DMS153 treated with DMSO at 0.1 percent for 48 hours (cell line): ENCODE measurements around the gene MYO16.

Experiments
- DNase-seq: peaks from one replicate; lab custom pipeline; 2025; ENCODE audit not compliant: unreplicated experiment; lab: John Stamatoyannopoulos, UW

The MYO16 gene

DNA sequence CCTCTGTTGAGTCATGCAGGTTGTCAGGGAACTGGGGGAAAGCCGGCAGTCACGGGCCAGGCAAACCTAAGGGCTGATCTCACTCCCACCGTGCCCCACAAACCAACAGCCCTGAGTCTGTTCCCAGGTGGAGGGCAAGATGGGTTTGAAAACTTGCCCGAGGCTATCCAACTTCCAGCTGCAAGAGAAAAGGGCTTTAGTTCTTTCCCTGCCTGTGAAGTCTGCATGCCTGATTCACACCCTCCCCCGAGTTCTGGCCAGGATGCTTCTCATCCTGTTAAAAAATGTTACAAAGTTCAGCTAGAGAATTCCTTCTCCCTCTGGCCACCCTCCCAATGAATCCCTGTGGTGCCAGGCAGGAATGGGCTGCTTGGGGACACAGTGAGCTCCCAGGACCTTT is 33.1 kb downstream of the MYO16 start:
- DNase-seq = no peak

DNA sequence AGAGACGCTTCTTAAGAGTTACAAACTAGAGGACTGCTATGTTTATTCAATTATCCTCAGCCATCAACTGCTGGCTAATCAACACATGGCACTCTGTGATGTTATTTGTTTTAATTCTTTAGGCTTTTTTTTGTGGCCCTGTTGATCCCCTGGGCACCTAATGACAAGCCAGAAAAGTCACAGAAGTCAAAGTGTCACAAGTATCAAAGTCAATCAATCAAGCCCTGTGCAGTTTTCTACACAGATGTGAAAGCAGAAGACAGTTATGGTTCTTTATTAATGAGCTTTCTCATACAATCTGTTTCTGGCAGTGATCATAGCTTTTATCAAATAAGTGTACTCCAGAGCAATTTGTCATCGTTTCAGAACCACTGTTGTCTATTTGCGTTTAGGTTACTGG is 34.3 kb downstream of the MYO16 start:
- no peak for DNase-seq

DNA sequence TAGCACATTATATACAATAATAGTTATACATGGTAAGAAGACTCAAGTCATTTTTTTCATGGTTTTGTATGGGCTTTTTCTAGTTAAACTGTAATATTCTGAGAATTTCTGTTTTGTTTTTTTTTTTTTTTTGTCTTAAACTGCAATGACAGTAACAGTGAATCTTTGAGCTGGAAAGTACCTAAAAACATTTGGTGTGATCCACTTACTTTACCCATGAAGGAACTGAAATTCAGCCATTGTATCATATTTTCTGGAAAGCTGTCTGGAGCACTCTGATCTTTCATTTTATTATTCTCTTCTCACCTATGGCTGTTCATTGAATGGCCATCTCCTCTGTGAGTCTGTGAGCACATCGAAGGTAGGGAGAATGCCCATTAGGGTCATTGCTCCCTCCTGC is 37.8 kb downstream of the MYO16 start:
- DNase-seq = no peak

DNA sequence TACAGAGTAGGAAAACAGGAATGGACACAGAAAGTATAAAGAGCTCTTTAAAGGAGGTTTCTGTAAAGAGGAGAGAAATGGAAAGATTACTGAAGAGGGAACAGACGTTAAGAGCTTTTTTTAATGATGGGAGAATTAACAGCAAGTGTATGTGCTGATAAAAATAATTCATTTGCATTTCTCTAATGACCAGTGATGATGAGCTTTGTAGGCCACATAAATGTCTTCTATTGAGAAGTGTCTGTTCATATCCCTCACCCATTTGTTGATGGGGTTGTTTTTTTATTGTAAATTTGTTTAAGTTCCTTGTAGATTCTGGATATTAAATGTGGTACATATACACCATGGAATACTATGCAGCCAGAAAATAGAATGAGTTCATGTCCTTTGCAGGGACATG is 40.0 kb downstream of the MYO16 start:
- no peak for DNase-seq

DNA sequence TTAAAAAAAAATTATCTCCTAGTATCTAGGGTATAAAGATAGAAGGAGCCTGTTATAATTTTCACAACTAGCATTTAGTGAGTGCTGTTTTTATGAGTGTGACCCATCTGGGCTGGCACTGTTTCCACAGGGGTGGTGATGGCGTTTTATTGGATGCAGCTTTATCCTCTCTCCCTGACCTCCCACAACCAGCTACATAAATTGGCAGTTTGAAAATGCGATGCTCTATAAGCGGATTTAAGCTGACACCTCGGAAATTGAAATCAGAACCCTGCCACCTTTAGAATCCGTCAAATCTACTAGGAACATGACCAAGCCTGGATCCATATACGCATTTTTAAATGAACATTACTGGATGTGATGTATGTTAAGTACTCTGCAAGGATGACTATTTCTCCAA is 44.9 kb downstream of the MYO16 start:
- DNase-seq = no peak

DNA sequence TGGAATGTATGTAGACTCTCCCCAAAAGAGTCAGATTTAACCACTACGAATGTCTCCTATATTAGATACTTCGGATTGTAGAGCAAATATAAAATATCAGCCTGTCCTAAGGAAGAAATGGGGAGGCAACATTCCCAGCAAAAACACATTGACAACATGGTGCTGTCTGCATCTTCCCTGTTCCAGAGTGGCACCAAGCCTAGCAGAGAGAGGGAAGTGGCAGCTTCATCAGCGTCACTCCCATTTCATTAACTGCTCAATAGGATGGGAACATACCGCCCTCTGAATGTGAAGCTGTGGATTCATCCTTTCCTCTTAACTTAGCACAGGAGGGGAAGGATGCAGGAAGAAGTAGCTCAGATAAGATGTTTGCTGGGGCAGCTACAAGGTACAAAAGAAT is 45.4 kb downstream of the MYO16 start:
- DNase-seq = no peak

DNA sequence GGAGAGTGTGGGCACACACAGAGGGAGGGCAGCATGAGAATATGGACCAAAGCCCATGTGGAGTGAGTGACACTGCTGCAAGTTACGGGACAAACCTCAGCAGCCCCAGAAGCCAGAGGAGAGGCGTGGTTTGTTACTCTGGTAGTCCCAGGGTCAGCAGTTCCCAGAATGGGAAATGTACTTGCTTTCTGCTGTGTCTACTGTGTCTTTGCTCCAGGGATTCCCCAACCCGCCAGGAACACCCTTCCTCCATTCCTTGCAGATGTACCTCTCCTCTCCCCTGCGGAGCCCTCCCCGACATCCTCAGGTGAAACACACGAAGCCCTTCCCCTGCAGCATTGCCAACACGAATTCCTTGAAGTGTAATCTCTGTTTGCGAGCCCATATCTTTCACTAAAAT is 47.2 kb downstream of the MYO16 start:
- DNase-seq = no peak

DNA sequence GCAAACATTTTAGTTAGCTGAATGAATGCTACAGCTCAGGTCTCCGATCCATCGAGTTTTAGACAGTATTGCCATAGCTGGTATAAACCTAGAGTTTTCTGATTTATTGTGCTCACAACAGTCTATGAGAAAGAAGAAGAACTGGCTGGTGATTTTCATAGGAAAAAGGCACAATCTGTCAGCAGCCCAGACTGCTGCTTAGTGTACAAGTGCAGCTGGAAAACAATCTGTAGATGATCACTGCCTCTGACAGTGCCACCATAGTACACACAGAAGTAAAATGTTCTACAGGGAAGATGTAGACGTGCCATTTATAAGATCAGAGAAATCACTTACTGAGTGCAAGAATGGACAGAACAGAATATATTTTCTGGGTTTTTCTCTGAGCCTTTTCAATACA is 48.4 kb downstream of the MYO16 start:
- DNase-seq = no peak

DNA sequence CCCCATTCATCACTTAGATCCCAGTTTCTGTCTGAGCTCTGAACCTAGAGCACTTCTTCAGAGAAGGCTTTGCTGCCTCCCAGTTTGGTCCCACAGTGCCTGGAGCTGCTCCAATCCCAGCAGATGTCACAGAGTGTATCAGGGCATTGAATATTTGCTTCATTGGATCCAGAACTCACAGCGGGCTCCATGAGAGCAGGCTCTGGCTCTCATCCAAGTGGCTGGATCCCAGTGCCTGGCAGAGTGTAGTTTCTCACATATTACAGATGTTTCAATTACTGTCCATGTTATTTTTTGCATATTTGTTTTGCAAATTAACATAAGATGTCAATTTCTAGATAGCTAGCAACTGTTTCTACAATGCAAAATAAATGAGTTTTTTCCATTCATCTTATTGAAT is 50.6 kb downstream of the MYO16 start:
- DNase-seq = no peak

DNA sequence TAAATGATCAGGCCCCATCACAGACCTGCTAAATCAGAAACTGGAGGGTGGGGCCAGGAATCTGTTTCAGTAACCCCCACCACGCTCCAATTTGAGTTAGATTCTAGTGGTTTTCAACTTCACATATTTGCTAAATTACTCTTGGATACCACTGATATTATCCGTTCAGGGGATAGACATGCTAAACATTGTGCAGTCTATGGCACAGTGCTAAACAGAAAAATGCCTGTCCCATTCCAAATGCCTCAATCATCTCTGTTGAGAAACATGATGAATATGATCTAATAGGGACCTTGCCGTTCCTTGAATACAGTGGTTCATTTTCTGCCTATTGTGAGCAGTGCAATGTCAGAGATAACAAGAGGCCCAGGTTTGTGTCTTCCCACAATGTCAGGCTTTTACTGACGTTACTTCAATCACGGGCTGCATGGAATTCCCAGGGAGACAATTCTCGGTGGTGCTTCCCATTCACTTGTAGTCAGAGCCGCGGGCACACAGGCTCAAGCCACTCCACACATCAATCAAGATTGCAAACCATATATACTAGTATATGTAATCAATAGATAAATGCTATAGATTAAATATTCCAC is 52.7 kb downstream of the MYO16 start:
- no peak for DNase-seq

DNA sequence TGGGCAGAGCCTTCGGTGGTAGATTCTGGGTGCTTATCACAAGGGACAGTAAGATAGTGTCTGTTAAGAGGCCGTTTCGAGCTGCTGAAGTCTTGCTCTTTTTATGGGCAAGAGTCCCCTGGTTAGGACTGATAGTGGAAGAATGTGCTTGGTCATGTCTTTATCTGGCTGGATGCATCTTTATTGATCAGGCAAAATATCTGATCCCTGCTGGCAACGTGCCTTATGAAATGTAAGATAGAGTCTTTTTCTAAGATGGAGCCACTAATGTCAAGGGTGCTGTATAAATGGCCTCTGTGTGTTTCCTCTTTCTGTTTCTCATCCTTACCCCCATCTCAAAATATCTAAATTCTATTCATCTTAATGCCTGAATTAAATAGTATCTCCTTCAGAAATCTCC is 53.3 kb downstream of the MYO16 start:
- no peak for DNase-seq

DNA sequence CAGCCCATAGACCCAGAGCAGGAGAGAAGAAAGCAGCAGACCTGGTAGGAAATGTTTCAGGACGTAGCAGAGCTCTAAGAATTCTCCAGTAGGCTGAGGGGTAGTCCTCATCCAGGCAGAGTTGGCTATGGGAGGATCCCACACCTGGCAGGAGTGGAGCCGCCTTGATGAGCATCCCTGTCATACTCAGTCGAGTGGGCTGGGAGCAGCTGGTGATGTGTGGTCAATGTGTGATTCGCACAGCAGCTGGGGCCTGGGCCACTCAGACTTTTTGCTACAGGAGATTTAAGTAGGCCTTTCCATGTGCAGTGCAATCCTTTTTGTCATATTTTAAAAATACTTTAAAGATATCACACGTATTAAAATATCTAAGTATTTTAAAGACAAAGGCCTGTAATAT is 56.6 kb downstream of the MYO16 start:
- no peak for DNase-seq

DNA sequence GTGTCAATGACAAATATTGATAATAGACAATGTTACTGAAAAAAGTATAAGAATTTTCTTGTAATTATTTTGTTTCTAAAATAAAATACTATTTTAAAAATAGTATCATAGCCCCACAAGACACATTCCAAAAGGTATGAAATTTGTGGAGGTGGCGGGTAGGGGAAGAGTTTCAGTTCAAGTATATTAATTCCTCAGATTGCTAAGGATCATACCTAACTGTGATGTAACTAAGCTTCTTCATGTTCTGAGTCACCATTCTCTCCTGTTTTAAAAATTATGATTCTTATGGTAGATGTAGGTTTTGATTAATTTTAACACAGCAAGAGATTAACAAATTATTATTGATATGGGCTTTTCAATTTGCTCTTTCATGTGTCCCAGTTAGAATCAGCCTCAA is 61.3 kb downstream of the MYO16 start:
- no peak for DNase-seq

DNA sequence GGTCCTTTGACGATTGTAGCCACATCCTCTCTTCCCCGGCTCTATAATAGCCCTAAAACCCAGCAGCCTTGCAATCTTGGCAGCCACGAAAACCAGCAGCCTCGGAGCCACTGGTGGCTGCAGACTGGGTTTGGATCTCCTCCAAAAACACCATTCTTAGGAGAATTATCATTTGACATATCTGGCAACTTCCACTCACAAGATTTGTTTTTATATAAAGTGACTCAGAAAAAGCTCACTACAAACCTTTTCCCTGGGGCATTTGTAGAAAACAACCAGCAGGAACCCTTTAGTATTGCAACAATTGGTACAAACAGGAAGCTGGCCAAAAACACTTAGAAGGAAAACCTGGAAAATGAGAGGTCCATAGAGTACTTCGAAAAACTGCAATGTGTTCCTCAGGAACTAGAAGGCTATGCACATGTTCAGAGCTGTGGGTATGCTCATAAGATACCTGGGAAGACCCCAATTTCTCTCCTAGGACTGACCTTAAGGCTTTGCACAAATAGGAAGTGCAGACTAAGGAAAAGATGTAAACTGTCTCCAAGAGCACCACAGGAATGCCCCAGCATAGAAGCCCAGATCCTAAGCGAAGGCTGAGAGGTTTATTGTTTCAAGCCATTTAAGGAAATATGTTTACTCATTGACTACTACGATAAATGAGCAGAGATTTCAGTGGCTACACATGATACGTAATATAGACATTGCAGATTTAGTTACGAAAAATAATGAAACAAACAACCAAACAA is 71.2 kb downstream of the MYO16 start:
- DNase-seq = no peak

DNA sequence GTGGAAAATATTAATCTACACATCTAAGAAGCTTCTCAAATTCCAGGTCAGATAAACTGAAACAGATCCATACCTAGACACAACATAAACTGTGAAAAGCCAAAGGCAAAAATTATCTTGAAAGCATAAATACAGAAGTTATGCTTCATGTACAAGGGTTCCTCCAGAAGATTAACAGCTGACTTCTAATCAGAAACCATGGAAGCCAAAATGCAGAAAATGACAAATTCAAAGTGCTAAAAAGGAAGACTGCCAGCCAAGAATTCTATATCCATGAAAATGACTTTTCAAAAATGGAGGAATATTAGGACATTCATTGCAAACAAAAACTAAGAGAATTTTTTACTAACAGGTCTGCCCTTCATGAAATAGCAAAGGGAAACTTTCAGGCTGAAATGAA is 72.8 kb downstream of the MYO16 start:
- no peak for DNase-seq

DNA sequence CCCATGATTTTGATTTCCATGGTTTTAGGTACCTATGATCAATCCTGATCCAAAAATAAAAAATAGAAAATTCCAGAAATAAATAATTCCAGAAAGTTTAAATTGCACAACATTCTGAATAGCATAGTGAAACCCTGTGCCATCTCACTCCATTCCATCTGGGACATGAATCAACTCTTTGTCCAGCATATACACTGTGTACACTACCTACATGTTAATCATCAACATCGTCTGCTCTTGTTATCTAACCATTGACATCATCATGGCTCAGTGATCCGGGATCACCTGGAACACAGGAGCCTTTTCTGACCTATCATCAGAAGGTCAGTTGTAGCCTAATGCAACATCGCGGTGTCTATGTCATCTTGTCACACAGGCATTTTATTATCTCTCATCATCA is 75.6 kb downstream of the MYO16 start:
- DNase-seq = no peak

DNA sequence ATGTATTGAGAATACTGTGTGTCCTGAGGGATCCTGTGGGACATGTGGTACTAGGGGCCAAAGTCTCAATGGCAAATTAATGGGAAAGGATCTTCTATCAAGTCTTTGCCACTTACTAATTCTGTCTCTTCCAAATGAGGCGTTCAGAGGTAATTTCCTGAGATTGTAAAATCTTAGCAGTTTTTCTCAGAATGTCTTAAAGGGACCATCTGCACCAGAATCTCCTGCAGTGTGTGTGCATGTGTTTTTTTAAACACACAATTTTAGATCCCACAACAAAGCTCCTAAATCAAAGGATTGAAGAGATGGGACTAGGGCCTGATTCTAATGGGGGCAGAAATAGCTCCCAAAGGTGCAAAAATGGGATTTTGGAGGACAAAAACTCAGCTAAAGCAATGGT is 78.2 kb downstream of the MYO16 start:
- no peak for DNase-seq

DNA sequence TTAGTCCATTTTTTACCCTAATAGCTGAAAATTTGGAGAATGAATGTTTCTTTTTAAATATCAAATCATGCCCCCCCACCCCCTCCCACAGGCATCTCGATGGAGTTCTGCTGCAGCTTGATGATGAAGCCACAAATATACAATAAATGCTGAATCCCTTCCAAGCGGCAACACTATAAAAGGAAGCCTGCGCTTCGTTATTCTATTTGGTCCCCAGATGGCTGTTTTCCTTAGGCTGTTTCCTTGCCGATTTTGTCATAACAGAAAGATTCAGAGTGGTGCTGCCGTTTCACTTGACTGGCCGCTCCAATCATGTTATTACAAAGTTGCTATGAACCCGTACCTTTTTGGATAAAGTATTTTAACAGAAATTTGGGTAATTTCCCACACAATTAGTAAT is 79.5 kb downstream of the MYO16 start:
- no peak for DNase-seq

DNA sequence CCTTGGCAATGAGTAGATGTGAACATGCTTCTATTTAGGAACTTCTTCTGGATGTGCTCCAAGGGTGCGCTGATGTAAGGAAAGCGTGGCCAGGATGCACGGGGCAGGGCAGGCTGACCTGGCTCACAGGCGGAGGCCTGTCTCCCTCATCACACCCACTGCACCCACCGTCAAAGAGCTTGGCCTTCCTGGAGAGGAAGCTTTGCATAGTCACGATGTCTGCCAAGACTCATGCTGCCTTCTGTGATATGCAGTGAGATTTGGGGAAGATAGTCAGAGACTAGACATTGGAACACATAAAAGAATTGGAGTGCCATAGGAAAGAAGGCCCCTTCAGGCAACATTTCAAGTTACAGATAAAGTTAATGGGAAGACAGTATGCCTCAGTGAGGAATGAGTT is 82.0 kb downstream of the MYO16 start:
- DNase-seq = no peak

DNA sequence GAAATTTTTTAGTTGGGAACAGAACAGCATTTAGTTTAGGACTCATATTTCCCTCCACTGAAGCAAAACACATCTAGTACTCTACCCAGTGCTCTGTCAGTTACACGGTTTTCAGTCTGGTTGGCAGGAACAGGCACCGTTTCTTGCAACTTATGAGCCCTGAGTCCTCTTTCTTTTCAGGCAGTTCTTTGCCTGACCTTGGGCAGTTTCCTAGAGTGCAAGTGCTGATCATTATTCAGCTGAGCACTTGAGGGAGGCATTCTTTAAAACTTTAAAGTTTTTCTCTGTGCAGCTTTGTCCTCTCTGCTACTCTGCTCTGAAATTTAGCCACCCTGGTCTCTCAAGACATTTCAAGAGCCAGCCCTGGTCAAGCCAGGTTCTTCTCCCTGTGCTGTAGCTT is 96.1 kb downstream of the MYO16 start:
- no peak for DNase-seq

DNA sequence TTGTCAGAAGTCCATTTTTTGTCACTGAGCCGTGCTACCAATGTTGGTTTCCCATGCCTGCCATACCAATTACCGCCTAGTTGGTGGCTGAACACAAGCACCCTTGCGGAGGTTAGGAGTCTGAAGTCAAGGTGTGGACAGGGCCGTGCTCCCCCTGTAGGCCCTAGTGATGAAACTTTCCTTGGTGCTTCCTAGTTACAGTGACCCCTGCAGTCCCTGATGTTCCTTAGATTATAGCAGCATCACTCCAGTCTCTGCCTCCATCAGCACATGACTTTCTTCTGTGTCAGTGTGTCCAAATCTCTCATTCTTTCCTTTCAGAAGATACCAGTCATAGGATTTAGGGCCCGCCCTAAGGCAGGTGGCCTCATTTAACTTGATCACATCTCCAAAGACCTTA is 99.0 kb downstream of the MYO16 start:
- DNase-seq = no peak

DNA sequence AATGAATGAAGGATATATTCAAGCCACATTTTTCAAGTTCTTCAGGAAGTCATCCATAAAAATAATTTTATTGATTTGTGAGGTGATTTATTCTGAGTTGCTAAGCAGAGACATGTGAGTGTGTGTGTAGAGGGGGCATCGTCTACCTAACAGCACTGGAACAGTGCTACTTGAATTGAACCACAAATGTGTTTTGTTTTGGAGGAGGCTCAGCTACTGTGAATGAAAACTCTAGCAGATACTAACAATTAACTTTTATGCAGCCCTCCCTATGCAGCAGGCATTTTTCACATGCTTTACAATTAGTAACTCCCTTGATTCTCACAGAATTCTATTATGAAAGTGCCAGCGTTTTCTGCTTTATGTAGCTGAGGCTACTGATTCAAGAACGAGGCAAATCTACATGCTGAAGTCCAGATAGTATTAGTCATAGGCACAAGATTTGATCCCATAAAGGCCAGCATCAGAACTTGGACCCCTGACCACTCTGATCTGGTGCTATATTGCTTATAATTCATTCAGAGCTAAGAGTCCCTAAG is 103.7 kb downstream of the MYO16 start:
- no peak for DNase-seq

DNA sequence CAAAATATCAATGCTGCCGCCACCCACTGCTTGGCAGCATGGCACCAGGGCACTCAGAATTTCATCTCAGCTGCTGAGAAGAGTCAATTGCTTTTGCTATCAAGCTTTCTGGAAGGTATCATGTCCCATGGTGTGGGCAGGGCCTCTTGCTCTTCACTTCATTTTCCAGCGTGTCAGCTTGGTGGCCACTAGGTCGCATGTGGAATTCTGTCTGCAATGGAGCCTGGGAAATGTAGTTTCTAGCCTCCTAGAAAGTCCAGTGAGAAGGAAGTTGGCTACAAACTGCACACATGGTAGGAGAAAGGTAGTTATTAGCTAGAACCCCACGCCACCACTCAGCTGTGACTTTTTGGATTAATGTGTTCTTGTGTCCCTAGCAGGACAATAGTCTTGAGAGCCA is 105.3 kb downstream of the MYO16 start:
- no peak for DNase-seq
